SH-SY5Y (cell line): ENCODE results near the gene NDUFC2.

Source experiments
- GATA2 ChIP-seq: IDR thresholded peaks from 2 replicates; pipeline ENCODE4 v1.6.1; 2011; ENCODE audit warnings: mild to moderate bottlenecking, low read depth, low read length
- GATA3 ChIP-seq: IDR thresholded peaks from 2 replicates; pipeline ENCODE4 v1.6.1; 2011; ENCODE audit warnings: low read depth, mild to moderate bottlenecking, low read length, moderate library complexity

GRCh38 chr11:78056093-78056492 lies 23.6 kb downstream of the NDUFC2 start:
- TF ChIP-seq GATA3 (no peak), GATA2 (no peak)
